Smooth muscle cell (in vitro differentiated cells): Measurements from ENCODE around the gene LGR5. TPM values are rescaled to one million over a fixed set of nuclear protein-coding genes. Genes with fewer than 3 reads are reported as not detected.

Experiments
- DNase-seq: peaks from one replicate; lab custom pipeline; 2025; ENCODE audit not compliant: unreplicated experiment; lab: John Stamatoyannopoulos, UW
- H2AFZ ChIP-seq: fragments of 200-600 bp; sonication (generic); 2 replicates; pipeline ENCODE4 v1.6.0; 2016; ENCODE audit warnings: antibody characterized with exemption, low read depth, mild to moderate bottlenecking
- H3F3A ChIP-seq: fragments of 200-600 bp; sonication (generic); 2 replicates; pipeline ENCODE4 v1.6.0; 2017; ENCODE audit warnings: antibody characterized with exemption, low read depth
- H3K27ac ChIP-seq: fragments of 200-600 bp; sonication (generic); 2 replicates; pipeline ENCODE4 v1.5.1; 2016; ENCODE audit warnings: low read depth, mild to moderate bottlenecking
- H3K27me3 ChIP-seq: fragments of 200-600 bp; sonication (generic); 2 replicates; pipeline ENCODE4 v1.6.1; 2016; ENCODE audit warnings: low read depth, mild to moderate bottlenecking
- H3K36me3 ChIP-seq: fragments of 200-600 bp; sonication (generic); 2 replicates; pipeline ENCODE4 v1.5.1; 2016; ENCODE audit warnings: low read depth
- H3K4me1 ChIP-seq: fragments of 200-600 bp; sonication (generic); 2 replicates; pipeline ENCODE4 v1.5.1; 2016; ENCODE audit warnings: low read depth
- H3K4me2 ChIP-seq: fragments of 200-600 bp; sonication (generic); 2 replicates; pipeline ENCODE4 v1.6.0; 2016; ENCODE audit warnings: mild to moderate bottlenecking
- H3K4me3 ChIP-seq: fragments of 200-600 bp; sonication (generic); 2 replicates; pipeline ENCODE4 v1.5.1; 2016; ENCODE audit warnings: mild to moderate bottlenecking
- H3K79me2 ChIP-seq: fragments of 200-600 bp; sonication (generic); 2 replicates; pipeline ENCODE4 v1.6.0; 2016; ENCODE audit warnings: low read depth, mild to moderate bottlenecking
- H3K9ac ChIP-seq: fragments of 200-600 bp; sonication (generic); 2 replicates; pipeline ENCODE4 v1.6.0; 2016; ENCODE audit warnings: low read depth
- H3K9me3 ChIP-seq: fragments of 200-600 bp; sonication (generic); replicated peaks from 2 replicates; pipeline ENCODE4 v1.5.1; 2016; ENCODE audit warnings: low read depth
- H4K20me1 ChIP-seq: fragments of 200-600 bp; sonication (generic); 2 replicates; pipeline ENCODE4 v1.6.0; 2016; ENCODE audit warnings: low read depth
- CTCF ChIP-seq: fragments of 200-600 bp; sonication (generic); IDR thresholded peaks from 2 replicates; pipeline ENCODE4 v1.5.1; 2017; ENCODE audit warnings: borderline replicate concordance, mild to moderate bottlenecking, antibody characterized with exemption; ENCODE audit not compliant: insufficient read depth, poor library complexity, severe bottlenecking
- WGBS: methylation state at CpG from one replicate; pipeline ENCODE4 v1.1.7; 2016; ENCODE audit warnings: low lambda C conversion rate; 5-methylcytosine and 5-hydroxymethylcytosine counted together
- polyA plus RNA-seq: library from polyadenylated mRNA; unstranded; fragments of >200 nt; fragmentation: Nextera tagmentation; extraction: Ambion mirVana; gene quantifications from 2 replicates; pipeline ENCODE4 v1.2.1, GENCODE V29; 2016
- total RNA-seq: library from RNA; depleted of rRNA; stranded (reverse); fragments of >200 nt; gene quantifications from 2 replicates; pipeline ENCODE4 v1.2.3, GENCODE V29; 2014

LGR5 gene
- total and polyA plus RNA-seq, 2 experiments from 2014 or later: 0.30 to 0.54 TPM

GRCh38 chr12:71626768-71627167, 187.2 kb downstream of the LGR5 start:
- Histone ChIP-seq H3K9me3 (no peaks in the 10 kb centered on the region), H2AFZ (no peak overlapping the region), H3K4me2 (no peak overlapping the region), H3K4me1 (no peaks in the 10 kb centered on the region), H3F3A (peaks cover 3% of the 10 kb centered on the region), H3K4me3 (no peak overlapping the region), H4K20me1 (peaks cover 73% of the 10 kb centered on the region), H3K79me2 (peaks cover 39% of the 10 kb centered on the region), H3K9ac (no peak overlapping the region), H3K27ac (peak overlapping the region; percentile 66), H3K36me3 (peaks cover 82% of the 10 kb centered on the region), H3K27me3 (no peaks in the 10 kb centered on the region)
- 54% methylated on average over 3 of the region's 3 CpGs for WGBS
- no peak for DNase-seq
- TF ChIP-seq CTCF: no peak

- H3K9ac ChIP-seq: no peak overlapping the region
- H3K27me3 ChIP-seq: no peaks in the 10 kb centered on the region
- no peak overlapping the region for H3K4me3 ChIP-seq
- H3K36me3 ChIP-seq: peaks cover 82% of the 10 kb centered on the region
- H4K20me1 ChIP-seq: peaks cover 66% of the 10 kb centered on the region
- H3K4me2 ChIP-seq: no peak overlapping the region
- peaks cover 38% of the 10 kb centered on the region for H3K79me2 ChIP-seq
- peak overlapping the region; percentile 66 for H3K27ac ChIP-seq
- peaks cover 3% of the 10 kb centered on the region for H3F3A ChIP-seq
- DNase-seq: no peak
- H3K4me1 ChIP-seq: no peaks in the 10 kb centered on the region
- H2AFZ ChIP-seq: no peak overlapping the region
- H3K9me3 ChIP-seq: no peaks in the 10 kb centered on the region
- 77% methylated on average over 2 of the region's 2 CpGs for WGBS
- TF ChIP-seq CTCF: no peak
Measured at GRCh38 chr12:71627438-71628002, 187.9 kb downstream of the LGR5 start.

Other genes starting within 250 kb of the LGR5 start
- 52.9 and 60.2 TPM in 2 replicates for gene ZFC3H1, start 224.1 kb downstream of the LGR5 start, total RNA-seq
- gene ZFC3H1, start 224.1 kb downstream of the LGR5 start, polyA plus RNA-seq: 17.5 and 27.3 TPM in 2 replicates
- 18.1 and 33.3 TPM in 2 replicates for gene THAP2, start 224.5 kb downstream of the LGR5 start, total RNA-seq
- gene THAP2, start 224.5 kb downstream of the LGR5 start, polyA plus RNA-seq: 7.9 and 8.8 TPM in 2 replicates
- 11.8 and 19.6 TPM in 2 replicates for gene TMEM19, start 246.3 kb downstream of the LGR5 start, total RNA-seq
- 7.1 and 8.3 TPM in 2 replicates for gene TMEM19, start 246.3 kb downstream of the LGR5 start, polyA plus RNA-seq